Activated CD8-positive, alpha-beta memory T cell treated with anti-CD3 and anti-CD28 coated beads for 48 hours (primary cell): ENCODE measurements around the gene USF2.
A peak's percentile ranks its signal among the peaks of the same experiment; 100 is the strongest.
"Not testable (repeated sequence)": the region's sequence is repeated elsewhere in the genome, so short reads cannot be mapped to it uniquely, and the experiment has no call there.

Experiments
- DNase-seq, 3 experiments: peaks; one replicate each; pipeline ENCODE4 v3.0.0-alpha.2; 2020; ENCODE audit warnings: low read depth in 2 of 3, low spot score in 2 of 3

USF2 gene, protein sequence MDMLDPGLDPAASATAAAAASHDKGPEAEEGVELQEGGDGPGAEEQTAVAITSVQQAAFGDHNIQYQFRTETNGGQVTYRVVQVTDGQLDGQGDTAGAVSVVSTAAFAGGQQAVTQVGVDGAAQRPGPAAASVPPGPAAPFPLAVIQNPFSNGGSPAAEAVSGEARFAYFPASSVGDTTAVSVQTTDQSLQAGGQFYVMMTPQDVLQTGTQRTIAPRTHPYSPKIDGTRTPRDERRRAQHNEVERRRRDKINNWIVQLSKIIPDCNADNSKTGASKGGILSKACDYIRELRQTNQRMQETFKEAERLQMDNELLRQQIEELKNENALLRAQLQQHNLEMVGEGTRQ

DNA sequence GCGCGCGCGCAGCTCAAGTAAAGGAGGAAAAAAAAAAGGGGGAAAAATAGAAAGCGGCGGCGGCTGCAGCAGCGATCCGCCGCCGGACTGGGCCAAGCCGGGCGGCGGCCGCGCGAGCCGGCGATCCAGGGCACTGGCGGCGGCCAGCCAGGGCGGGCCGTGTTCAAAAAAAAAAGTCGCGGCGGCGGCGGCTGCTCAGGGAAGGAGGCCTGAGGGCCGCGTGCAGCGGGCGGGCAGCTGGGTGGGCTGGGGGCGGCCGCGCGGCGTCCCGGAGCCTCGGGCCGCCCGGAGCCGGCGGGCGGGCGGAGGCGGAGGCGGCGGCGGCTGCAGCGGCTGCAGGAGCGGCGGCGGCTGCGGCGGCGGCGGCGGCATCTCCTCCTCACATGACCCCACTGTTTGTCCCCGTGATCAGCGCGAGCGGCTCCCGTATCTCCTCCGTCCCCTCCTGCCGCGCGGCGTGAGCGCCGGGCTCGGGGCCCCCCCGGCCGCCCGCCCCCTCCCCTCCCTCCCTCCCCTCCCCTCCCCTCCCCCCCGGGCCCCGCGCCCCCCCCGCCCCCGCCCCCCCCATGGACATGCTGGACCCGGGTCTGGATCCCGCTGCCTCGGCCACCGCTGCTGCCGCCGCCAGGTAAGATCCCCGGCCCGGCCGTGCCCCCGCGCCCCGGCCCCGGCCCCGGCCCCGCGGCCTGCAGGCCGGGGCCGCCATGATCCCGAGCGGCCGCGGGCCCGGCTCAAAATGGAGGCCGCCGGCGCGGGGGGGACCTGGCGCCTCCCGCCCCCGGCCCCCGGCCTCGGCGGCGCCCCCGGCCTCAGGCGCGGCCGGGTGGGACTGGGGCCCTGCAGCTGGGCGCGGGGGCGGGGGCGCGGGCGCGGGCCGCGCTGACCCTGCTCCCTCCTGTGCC is at the start of gene USF2:
Gene USF2, plus strand, starts transcription at position 427 of the 902 bp plus-strand sequence. Its CDS starts 140 bp downstream, at position 567.
- DNase-seq, result peak in 1 of 3 experiments; percentile 46

DNA sequence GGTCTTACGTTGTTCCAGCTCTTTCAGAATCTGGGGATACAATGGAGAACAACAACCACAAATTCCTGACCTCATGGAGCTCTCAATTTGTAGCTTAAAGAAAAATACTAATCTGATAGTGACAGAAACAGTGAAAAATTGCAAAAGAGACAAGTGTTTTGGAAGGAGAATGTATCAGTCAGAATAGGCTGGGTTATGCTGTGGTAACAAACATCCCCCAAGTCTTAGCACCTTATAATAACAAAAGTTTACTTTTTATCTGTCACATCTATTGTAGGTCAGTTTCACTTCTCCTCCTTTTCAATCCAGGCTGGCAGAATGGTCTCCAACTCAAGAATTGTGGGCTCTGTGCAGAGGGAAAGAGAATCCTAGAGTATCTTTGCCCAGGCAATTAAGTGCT is 49.8 kb upstream of the USF2 start:
- no peak for DNase-seq

GRCh38 chr19:35220315-35220921 is 48.3 kb upstream of the USF2 start:
- DNase-seq, result no peak

DNA sequence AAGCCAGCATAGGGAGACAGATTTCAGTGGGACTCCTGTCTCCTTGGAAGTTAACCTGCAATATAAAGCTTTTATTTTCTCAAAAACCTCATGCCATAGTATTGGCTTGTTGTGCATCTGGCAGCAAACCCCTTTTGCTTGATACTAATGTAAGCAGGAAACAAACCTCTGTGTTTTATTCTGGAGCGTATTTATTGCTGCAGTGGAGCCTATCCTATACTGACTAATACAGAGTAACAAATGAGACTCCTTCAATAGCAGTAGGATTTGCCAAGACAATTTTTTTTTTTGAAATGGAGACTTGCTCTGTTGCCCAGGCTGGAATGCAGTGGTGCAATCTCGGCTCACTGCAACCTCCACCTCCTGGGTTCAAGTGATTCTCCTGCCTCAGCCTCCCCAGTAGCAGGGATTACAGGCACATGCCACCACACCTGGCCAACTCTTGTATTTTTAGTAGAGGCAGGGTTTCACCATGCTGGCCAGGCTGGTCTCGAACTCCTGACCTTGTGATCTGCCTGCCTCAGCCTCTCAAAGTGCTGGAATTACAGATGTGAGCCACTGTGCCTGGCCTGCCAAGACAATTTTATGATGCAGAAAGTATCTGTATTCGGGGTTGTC is 47.7 kb upstream of the USF2 start:
- DNase-seq, result not testable (repeated sequence)

DNA sequence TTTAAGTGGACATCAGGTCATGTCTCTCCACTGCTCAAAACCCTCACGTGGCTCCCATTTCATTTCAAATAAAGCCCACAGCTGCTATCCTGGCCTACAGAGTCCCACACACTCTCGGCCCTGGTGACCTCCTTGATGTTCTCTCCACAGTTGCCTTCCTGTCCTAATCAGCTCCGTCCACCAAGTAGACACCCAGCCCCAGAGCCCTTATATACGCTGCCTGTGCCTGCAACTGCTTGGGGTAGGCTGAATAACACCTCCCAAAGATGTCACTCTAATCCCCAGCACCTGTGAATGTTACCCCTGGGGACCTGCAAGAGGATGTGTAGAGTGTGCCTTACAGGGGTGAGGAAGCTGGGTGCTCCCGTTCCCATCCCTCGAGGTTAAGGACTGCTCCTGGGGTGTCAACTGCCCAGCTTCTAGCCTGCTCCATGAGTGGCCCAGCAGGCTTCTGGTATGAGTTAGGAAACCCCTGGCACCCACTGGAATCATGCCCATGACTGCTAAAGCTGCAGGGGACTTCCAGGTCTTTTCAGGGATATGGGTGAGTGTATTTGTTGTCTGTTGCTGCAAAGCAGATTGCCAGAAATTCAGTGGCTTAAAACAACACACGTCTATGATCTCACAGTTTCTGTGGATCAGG is 46.3 kb upstream of the USF2 start:
- DNase-seq, result no peak

GRCh38 chr19:35223084-35223790 is 45.5 kb upstream of the USF2 start:
- DNase-seq, result no peak

DNA sequence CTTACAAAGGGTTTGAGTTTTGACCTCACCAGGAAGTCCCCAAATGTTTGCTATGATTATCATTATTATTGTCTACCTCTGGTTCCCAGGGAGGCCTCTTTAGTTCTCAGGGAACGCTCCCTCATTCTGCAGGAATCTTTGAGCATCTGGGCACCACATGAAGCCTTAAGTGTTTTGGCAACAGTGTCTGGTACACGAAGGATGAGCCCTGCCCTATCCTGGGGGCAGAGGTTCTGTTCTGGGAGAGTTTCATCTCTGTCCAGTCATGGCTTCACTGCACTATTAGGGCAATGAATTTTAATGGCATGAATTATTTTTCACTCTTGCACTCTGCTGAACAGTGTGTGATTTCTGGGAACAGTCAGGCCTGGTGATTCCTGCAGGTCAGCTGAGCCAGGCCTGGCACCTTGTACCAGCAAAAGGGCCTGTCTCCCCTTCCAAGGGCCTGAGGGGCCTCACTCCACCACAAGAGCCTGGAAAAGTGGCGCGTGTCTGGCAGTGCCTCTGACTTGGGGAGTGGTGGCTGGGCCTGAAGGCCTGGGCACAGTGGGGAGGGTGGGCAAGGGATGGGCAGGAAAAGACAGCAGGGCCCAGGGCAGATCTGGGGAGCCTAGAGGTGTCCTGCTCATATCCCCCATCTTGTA is 44.8 kb upstream of the USF2 start:
- no peak for DNase-seq

- DNase-seq, result no peak
These were observed 43.8 kb upstream of the USF2 start for GRCh38 chr19:35224681-35225571.

DNA sequence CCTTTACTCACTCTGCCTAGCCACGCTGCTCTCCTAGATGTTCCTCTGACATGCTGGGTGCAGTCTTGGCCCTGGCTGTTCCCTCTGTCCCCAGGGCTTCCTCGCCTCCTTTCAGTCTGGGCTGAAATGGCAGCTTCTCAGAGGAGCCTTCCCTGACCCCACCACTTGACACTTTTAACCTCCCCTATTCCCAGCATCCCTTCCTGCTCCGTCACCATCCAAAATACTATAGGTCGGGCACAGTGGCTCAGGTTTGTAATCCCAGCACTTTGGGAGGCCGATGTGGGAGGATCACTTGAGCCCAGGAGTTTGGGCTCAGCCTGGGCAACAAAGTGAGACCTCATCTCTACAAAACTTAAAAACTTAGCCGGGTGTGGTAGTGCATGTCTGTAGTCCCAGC is 42.8 kb upstream of the USF2 start:
- no peak for DNase-seq

- no peak for DNase-seq
These were observed 42.0 kb upstream of the USF2 start for GRCh38 chr19:35226748-35227147.

- no peak for DNase-seq
These were observed 40.4 kb upstream of the USF2 start, which contains the start of gene FAM187B for GRCh38 chr19:35228177-35228930. TSS of gene FAM187B (minus strand) at chr19:35228739. CDS start at chr19:35228680, 59 bp downstream.

- DNase-seq, result no peak
These were observed 39.2 kb upstream of the USF2 start for GRCh38 chr19:35229601-35230000.

- no peak for DNase-seq
These were observed 36.7 kb upstream of the USF2 start for GRCh38 chr19:35231956-35232645.

DNA sequence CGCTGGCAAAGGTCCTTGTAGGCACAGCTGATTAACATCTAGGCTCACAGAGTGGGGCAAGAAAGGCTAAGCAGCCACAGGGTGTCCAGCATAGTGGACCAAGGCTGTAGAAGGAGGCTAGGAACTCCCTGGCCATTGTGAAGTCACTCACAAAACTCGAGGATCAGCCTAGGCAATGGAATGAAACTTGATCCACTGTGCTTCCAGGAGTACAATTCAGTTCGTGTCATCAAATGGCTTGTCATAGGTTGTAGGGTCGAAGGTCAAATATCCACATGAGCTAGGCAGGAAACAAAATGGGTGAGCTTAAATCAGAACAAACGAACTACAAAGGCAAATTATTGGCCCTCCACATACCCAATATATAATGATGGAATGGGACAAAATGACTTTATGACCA is 35.9 kb upstream of the USF2 start:
- DNase-seq, result no peak

DNA sequence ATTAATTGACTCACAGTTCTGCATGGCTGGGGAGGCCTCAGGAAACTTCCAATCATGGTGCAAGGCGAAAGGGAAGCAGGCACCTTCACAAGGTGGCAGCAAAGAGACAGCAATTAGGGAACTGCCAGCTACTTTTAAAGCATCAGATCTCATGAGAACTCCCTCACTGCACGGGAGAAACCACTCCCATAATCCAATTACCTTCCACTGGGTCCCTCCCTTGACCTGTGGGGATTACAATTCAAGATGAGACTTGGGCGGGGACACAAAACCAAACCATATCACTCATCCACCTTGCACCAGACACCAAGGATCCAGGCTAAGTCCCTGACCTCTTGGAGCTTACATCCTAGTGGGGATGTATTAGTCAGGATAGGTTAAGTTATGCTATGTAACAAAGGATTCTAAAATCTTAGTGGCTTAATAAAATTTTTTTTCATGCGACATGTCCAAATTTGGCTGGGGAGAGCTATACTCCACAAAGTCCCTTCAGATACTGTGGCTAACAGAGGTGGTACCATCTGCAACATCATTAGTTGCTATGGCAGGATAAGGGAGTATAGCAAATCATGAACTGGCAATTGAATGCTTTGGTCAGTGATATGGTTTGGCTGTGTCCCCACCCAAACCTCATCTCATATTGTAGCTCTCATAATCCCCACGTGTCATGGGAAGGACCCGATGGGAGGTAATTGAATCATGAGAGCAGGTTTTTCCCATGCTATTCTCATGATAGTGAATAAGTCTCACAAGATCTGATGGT is 31.9 kb upstream of the USF2 start:
- DNase-seq, result no peak

- DNase-seq, result not testable (repeated sequence)
These were observed 29.2 kb upstream of the USF2 start for GRCh38 chr19:35239597-35239996.

- no peak for DNase-seq
These were observed 28.4 kb upstream of the USF2 start for GRCh38 chr19:35240327-35240726.
